ENCODE measurements around the gene COX6A2. TPM values are rescaled to one million over a fixed set of nuclear protein-coding genes. Genes with fewer than 3 reads are reported as not detected.

The COX6A2 gene
- total RNA-seq, 1 donor from 2014 or later, result not detected

GRCh38 chr16:31411024-31411844, 16.9 kb downstream of the COX6A2 start:
- intact Hi-C loops (cut with micrococcal nuclease), result no loop called here

- intact Hi-C loops (cut with micrococcal nuclease), result no loop called here
Measured at GRCh38 chr16:31410082-31410481, 18.1 kb downstream of the COX6A2 start.

GRCh38 chr16:31409433-31409832, 18.7 kb downstream of the COX6A2 start:
- intact Hi-C loops (cut with micrococcal nuclease), result no loop called here

GRCh38 chr16:31407406-31407805, 20.8 kb downstream of the COX6A2 start:
- intact Hi-C loops (cut with micrococcal nuclease), result no loop called here

- intact Hi-C loops (cut with micrococcal nuclease), result no loop called here
Measured at GRCh38 chr16:31404353-31405064, 23.7 kb downstream of the COX6A2 start.

DNA sequence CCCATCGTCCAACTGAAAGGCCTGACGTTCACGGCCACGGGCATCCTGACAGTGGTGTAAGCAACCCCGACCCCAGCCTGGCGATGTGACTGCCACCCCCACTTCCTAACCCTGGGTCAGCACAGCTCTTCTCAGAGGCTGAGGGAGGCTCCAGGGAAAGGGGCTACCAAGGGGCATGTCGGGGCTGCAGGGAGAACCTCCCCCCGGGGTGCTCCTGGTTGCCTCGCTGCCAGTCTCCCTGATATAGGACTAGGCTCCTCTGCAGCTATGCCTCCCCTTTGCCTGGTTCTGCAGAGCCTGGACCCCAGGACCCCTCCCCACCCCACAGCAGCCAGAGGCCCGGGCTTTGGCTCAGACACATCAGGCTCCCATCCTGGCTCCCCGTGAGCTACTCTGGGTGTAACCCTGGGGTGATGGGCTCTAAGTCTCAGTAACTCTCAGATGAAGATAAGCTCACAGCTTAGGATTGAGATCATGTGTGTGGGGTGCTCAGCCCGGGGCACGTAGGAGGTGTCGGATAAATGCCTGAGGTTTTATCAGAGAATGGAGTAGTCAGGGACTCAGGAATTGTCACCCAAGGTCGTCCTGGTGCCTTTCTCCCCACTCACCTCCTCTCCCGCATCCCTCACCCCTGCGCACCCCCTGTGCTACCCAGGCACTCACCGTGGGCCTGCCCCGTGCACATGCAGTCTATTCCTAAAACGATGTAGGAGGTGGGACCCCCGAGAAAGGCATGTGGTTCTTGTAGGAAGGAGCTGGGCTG, 24.4 kb downstream of the COX6A2 start:
- intact Hi-C loops (cut with micrococcal nuclease), result no loop called here

- intact Hi-C loops (cut with micrococcal nuclease), result no loop called here
Measured at GRCh38 chr16:31402687-31403086, 25.5 kb downstream of the COX6A2 start.

GRCh38 chr16:31401436-31401835, 26.7 kb downstream of the COX6A2 start:
- intact Hi-C loops (cut with micrococcal nuclease), result no loop called here

DNA sequence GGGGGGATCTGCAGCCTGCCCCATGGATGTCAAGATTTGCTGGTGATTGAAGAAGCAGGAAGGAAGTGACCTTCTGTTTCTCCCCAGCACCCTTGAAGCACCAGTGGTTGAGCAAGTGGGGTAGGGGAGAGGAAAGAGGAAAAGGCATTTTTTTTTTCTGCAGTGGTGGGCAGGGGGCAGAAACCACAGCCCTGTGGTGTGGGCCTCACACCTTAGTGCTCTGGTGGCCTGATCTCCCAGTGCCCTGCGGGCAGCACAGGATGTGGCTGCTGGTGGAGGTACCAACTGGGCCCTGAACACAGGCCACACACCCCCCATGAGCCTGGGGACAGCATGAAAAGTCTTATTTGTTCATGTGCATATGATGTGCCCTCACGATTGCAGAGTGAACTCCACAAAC, 28.0 kb downstream of the COX6A2 start:
- intact Hi-C loops (cut with micrococcal nuclease), result no loop called here

DNA sequence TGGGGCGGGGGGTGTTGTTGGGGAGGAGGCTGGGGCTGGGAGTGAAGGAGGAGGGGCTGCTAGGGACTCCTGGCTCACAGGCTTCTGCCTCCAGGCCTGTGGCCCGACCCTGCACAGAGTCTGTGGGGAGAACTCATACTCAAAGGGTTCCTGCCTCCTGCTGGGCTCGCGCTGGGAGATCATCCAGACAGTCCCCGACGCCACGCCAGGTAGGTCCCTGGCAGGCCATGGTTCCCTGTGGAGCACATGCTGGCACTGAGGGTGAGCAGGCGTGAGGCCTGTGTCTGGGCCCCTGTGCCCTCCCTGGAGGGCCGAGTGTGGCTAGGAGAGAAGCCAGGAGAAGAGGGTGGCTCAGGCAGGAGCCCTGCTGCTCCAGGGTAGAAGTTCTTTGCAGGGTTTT, 30.5 kb downstream of the COX6A2 start:
- intact Hi-C loops (cut with micrococcal nuclease), result no loop called here

GRCh38 chr16:31397096-31397660, 31.0 kb downstream of the COX6A2 start:
- intact Hi-C loops (cut with micrococcal nuclease), result no loop called here

DNA sequence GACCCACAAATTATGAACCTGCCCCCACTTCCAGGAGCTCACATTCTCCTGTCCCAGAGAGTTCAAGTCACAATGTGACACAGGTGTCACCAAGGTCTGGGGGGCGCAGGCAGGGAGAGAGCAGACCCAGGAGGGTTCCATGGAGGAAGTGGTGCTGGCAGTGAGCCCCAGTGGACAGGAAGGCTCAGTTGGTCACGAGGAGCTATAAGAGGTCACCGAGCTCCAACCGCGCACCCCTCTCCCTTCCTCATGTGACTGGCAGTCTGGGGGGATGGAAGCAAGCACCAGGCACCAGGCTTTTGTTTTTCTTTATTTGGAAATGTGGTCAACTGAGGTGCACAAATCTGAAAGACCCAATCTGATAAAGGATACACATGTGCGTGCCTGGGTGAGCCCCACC, 32.5 kb downstream of the COX6A2 start:
- intact Hi-C loops (cut with micrococcal nuclease), result no loop called here

GRCh38 chr16:31393056-31393455, 35.1 kb downstream of the COX6A2 start, which contains the start of gene ITGAD:
ITGAD (plus strand) TSS chr16:31393335; CDS start chr16:31393361, 26 bp downstream.
- intact Hi-C loops (cut with micrococcal nuclease), result no loop called here

GRCh38 chr16:31390504-31391041, 37.6 kb downstream of the COX6A2 start:
- intact Hi-C loops (cut with micrococcal nuclease), result no loop called here

GRCh38 chr16:31388535-31388934, 39.6 kb downstream of the COX6A2 start:
- intact Hi-C loops (cut with micrococcal nuclease), result no loop called here

- intact Hi-C loops (cut with micrococcal nuclease), result no loop called here
Measured at GRCh38 chr16:31386157-31386984, 41.8 kb downstream of the COX6A2 start.

DNA sequence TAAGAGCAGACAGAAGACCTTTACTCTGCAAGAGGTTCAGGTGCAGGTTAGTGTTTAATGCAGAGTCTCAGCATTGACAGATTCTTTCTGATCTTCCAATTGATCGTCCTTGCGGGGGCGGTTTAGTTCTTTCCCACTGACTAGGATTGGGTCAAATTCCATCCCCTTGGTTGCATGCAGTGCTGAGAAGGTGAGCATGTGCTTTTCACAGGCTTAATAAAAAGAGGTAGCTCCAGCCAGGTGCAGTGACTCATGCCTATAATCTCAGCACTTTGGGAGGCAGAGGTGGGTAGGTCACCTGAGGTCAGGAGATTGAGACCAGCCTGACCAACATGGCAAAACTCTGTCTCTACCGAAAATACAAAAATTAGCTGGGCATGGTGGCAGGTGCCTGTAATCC, 42.5 kb downstream of the COX6A2 start:
- intact Hi-C loops (cut with micrococcal nuclease), result no loop called here

- intact Hi-C loops (cut with micrococcal nuclease), result loop anchor here (1.0 to 5.0 kb wide), 3 partner anchors 61 to 240 kb away; partner anchors contain the start of gene PYCARD
Measured at GRCh38 chr16:31382485-31383161, 45.5 kb downstream of the COX6A2 start.

DNA sequence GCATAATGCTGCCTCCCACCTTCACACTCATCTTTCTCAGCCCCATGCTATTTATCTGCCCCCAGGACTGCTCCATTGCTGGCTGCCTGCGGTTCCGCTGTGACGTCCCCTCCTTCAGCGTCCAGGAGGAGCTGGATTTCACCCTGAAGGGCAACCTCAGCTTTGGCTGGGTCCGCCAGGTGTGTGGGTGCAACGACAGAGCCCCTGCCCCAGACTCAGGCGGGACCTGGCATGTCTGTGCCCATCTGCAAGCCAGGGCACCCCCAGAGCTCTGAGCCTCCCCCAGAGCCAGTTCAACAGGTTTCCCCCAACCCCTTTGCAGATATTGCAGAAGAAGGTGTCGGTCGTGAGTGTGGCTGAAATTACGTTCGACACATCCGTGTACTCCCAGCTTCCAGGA, 48.0 kb downstream of the COX6A2 start:
- intact Hi-C loops (cut with micrococcal nuclease), result loop anchor here (5.0 kb wide), 2 partner anchors 178 to 238 kb away; partner anchors contain the start of gene PYCARD

Measured in T-helper 2 cell treated with Interferon-gamma antibody and Interleukin-4, amounts not matched to agents 100 ng/mL and 5 ng/mL, for 36 hours (primary cell).